Gastrocnemius medialis (tissue), 4 donors: ENCODE measurements around the gene SLC1A1. TPM values are rescaled to one million over a fixed set of nuclear protein-coding genes. Genes with fewer than 3 reads are reported as not detected.

Source experiments
- ATAC-seq, 2 donors: fragments of 150-250 bp; one replicate each; pipeline ENCODE4 v1.9.1; 2016
- DNase-seq, 2 donors: peaks; one replicate each; pipeline ENCODE4 v3.0.0-alpha.2; 2019
- H3K27ac ChIP-seq, 4 donors: fragments of 200-600 bp; sonication (generic); 1 replicate in 1 of 4; 2 replicates in 3 of 4; pipeline ENCODE4 v1.5.1; 2016 to 2018; ENCODE audit warnings: mild to moderate bottlenecking in 2 of 4, moderate library complexity in 1 of 4
- H3K27me3 ChIP-seq, 3 donors: fragments of 200-600 bp; sonication (generic) in 2 of 3; 1 replicate in 1 of 3; 2 replicates in 2 of 3; pipeline versions ENCODE4 v1.5.1 to v1.6.0; 2016 to 2019; ENCODE audit warnings: mild to moderate bottlenecking in 1 of 3, moderate library complexity in 1 of 3
- H3K36me3 ChIP-seq, 2 donors: fragments of 200-600 bp; sonication (generic) in 1 of 2; one replicate each; pipeline ENCODE4 v1.5.1; 2017 to 2018
- H3K4me1 ChIP-seq, 2 donors: fragments of 200-600 bp; sonication (generic) in 1 of 2; one replicate each; pipeline ENCODE4 v1.5.1; 2016 to 2017; ENCODE audit warnings: mild to moderate bottlenecking in 2 of 2
- H3K4me3 ChIP-seq, 4 donors: fragments of 200-600 bp; sonication (generic) in 3 of 4; 1 replicate in 1 of 4; 2 replicates in 3 of 4; pipeline ENCODE4 v1.5.1; 2016 to 2019; ENCODE audit warnings: mild to moderate bottlenecking in 2 of 4
- H3K9me3 ChIP-seq, 3 donors: fragments of 200-600 bp; sonication (generic) in 2 of 3; 1 replicate in 1 of 3; 2 replicates in 2 of 3; pipeline ENCODE4 v1.5.1; 2016 to 2019
- CTCF ChIP-seq, 5 experiments: fragments of 450-650 bp in 3 of 5; fragments of 200-600 bp in 2 of 5; sonication (generic) in 2 of 5; IDR thresholded peaks in 4 of 5; conservative IDR thresholded peaks in 1 of 5; 1 replicate in 4 of 5; 2 replicates in 1 of 5; pipeline ENCODE4 v1.5.1; 2016 to 2019; ENCODE audit warnings: antibody characterized with exemption in 5 of 5, mild to moderate bottlenecking in 3 of 5, moderate library complexity in 3 of 5
- POLR2A ChIP-seq, 2 donors: fragments of 450-650 bp; IDR thresholded peaks; one replicate each; pipeline ENCODE4 v1.6.1; 2017; ENCODE audit warnings: antibody characterized with exemption in 2 of 2, mild to moderate bottlenecking in 2 of 2, moderate library complexity in 2 of 2
- in situ Hi-C, 4 donors: fragments of 200-750 bp; cut with MboI; loops; one replicate each; pipeline versions ENCODE4 v1.15.0 to v1.8.0; 2017; ENCODE audit warnings: low sequenced_read_pairs in 4 of 4
- intact Hi-C: fragments of 100-400 bp; cut with DNase I; formaldehyde crosslinking; loops from one replicate; pipeline ENCODE4 v1.15.1; 2023; ENCODE audit warnings: low total_unique reads
- total RNA-seq, 4 donors: library from RNA; depleted of rRNA; stranded (reverse); fragments of >200 nt; gene quantifications; one replicate each; pipeline versions ENCODE4 v1.1.0 to v1.2.3, GENCODE V29; 2016

The SLC1A1 gene
- total RNA-seq, 4 donors from 2014 or later = 1.2 to 2.2 (median 1.6) TPM

DNA sequence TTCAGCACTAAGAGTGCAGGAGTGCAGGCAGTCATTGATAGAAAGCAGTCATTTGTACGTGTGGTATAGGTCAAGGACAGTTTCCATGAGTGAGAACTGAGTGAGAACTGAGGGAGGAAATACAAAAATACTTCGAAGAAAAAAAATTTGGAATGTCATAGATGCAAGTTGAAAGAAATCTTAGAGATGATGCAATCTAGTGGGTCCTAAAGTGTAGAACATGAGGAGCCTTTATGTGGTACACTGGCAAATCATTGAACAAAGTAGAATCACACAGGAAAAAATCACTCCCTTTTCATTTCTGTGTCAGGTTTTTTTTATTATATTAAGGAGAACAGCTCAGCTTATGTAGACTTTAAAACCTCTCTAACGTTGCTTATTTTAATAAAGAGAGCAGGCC lies 26.4 kb upstream of the SLC1A1 start:
- in situ Hi-C loops = no loop called here

DNA sequence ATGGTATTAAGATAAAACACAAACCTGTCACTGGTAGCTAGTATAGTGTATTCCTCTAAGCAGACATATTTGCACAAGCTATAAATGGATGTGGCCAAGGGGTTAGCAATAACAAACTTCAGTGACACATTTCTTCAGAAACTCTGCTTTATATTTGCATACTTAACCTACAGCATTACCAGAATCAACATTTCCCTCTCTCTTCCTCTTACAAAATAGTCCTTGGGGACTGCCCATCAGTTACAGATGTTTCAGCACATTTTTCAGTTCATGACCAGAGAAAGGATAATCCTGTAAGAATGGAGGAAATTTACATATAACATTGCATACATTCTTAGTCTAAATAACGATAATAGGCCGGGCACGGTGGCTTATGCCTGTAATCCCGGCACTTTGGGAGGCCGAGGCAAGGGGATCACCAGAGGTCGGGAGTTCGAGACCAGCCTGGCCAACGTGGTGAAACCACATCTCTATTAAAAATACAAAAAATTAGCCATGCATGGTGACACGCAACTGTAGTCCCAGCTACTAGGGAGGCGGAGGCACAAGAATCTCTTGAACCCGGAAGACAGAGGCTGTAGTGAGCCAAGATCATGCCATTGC lies 25.3 kb upstream of the SLC1A1 start:
- ATAC-seq (no peak), DNase-seq (no peak)
- Histone ChIP-seq H3K4me1 (no peaks in the 10 kb centered on the region), H3K4me3 (no peak overlapping the region), H3K27ac (no peak overlapping the region), H3K36me3 (no peaks in the 10 kb centered on the region), H3K27me3 (no peaks in the 10 kb centered on the region), H3K9me3 (no peaks in the 10 kb centered on the region)
- TF ChIP-seq POLR2A (IDR thresholded peaks at IDR 0.05) (no peak), CTCF (IDR thresholded peaks at IDR 0.05 in 4 of 5, conservative IDR thresholded peaks at IDR 0.05 in 1 of 5) (no peak)
- intact Hi-C loops (no loop called here), in situ Hi-C loops (no loop called here)

More for the DNA sequence above, 26.4 kb upstream of the SLC1A1 start:
- Histone ChIP-seq H3K27me3 (no peaks in the 10 kb centered on the region), H3K36me3 (no peaks in the 10 kb centered on the region), H3K9me3 (no peaks in the 10 kb centered on the region), H3K27ac (no peak overlapping the region), H3K4me3 (no peak overlapping the region), H3K4me1 (no peaks in the 10 kb centered on the region)
- TF ChIP-seq POLR2A (IDR thresholded peaks at IDR 0.05) = no peak
- TF ChIP-seq CTCF (IDR thresholded peaks at IDR 0.05 in 4 of 5, conservative IDR thresholded peaks at IDR 0.05 in 1 of 5) = no peak
- no peak for ATAC-seq
- DNase-seq = no peak
- intact Hi-C loops = no loop called here

DNA sequence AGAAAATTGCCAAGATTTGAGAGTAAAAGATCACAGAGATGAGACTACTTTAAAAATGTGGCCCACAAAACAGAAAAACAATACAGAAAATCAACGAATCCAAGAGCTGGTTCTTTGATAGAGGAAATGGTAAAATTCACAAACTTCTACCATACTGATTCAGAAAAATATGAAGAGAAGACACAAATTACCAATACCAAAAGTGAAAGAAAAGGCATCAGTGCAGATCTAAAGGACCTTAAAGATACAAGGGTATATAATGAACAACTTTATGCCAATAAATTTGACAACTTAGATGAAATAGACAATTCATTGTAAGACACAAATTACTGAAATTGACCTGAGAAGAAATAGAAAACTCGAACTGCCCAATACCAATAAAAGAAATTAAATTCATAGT lies 24.4 kb upstream of the SLC1A1 start:
- Histone ChIP-seq H3K4me1 (no peaks in the 10 kb centered on the region), H3K27ac (no peak overlapping the region), H3K9me3 (no peaks in the 10 kb centered on the region), H3K36me3 (no peaks in the 10 kb centered on the region), H3K27me3 (no peaks in the 10 kb centered on the region), H3K4me3 (no peak overlapping the region)
- intact Hi-C loops (no loop called here), in situ Hi-C loops (no loop called here)
- ATAC-seq (no peak), DNase-seq (no peak)
- no peak for TF ChIP-seq POLR2A (IDR thresholded peaks at IDR 0.05)
- no peak for TF ChIP-seq CTCF (IDR thresholded peaks at IDR 0.05 in 4 of 5, conservative IDR thresholded peaks at IDR 0.05 in 1 of 5)

- Histone ChIP-seq H3K27me3 (no peaks in the 10 kb centered on the region), H3K9me3 (no peaks in the 10 kb centered on the region), H3K4me3 (no peak overlapping the region), H3K36me3 (no peaks in the 10 kb centered on the region), H3K4me1 (no peaks in the 10 kb centered on the region), H3K27ac (no peak overlapping the region)
- no peak for DNase-seq
- intact Hi-C loops = no loop called here
- in situ Hi-C loops = no loop called here
- TF ChIP-seq POLR2A (IDR thresholded peaks at IDR 0.05) = no peak
- no peak for TF ChIP-seq CTCF (IDR thresholded peaks at IDR 0.05 in 4 of 5, conservative IDR thresholded peaks at IDR 0.05 in 1 of 5)
- ATAC-seq = no peak
These were observed 15.0 kb upstream of the SLC1A1 start for GRCh38 chr9:4475301-4475700.

DNA sequence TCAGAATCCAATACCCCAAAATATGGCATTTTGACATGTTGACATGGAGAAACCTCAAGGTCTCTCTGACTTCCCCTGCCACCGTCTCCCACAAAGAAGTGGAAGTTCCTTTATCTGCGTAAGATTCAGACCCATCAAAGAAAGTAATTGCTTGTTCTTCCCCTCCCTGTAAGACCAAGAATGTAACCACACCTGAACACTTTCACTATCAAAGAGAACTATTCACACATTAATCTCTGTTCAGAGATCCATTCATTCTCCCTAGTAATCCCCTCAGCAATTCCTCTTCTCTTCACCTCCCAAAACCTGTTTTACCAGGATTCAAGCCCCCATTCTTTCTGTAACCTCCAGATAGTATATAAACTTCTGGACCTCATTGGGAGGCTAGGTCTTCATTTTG lies 4.1 kb upstream of the SLC1A1 start:
- Histone ChIP-seq H3K9me3 (no peaks in the 10 kb centered on the region), H3K27me3 (peaks cover 0 to 2% (median 0%) of the 10 kb centered on the region in 3 donors), H3K4me1 (peaks cover 3 to 7% of the 10 kb centered on the region in 2 donors), H3K27ac (no peak overlapping the region), H3K36me3 (no peaks in the 10 kb centered on the region), H3K4me3 (no peak overlapping the region)
- ATAC-seq (no peak), DNase-seq (no peak)
- in situ Hi-C loops = no loop called here
- TF ChIP-seq POLR2A (IDR thresholded peaks at IDR 0.05) (no peak), CTCF (IDR thresholded peaks at IDR 0.05 in 4 of 5, conservative IDR thresholded peaks at IDR 0.05 in 1 of 5) (no peak)
- intact Hi-C loops = no loop called here
